ENCODE measurements around the gene SNCAIP. TPM values are rescaled to one million over a fixed set of nuclear protein-coding genes. Genes with fewer than 3 reads are reported as not detected.

SNCAIP gene
- total RNA-seq, 1 experiment from 2014 or later: not detected

DNA sequence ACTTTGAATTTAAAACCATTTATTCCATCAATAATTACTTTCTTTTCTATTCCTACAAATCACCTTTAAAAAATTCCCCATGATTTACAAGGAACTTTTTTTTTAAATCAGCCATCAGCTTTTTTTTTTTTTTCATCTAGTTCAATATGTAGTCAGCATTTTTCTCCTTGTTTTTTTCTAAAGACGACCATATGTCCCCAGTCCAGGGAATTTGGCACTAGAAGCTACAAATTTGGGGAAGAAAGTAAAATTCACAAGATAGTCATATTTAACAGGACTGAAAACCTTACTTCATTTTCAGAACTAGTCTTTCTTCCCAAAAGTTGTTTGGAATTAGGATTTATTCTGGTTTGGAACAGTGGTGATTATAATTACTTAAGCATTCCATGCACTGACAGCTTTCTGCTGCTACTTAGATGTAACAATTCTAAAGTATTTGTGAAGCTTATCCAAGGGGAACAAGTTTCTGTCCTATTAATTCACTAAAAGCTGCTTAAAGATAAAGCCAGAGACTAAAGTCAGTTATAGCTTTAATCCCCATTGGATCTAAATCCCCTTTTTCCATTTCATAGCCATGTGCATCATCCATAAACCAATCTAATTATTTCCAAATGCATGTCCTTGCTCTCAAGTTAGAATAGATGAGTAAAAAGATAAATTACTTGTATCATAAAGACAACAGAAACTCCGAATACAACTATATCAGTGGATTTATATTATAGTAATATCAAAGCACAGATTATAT lies 7.4 kb upstream of the SNCAIP start:
- no peak for DNase-seq (ENCODE audit: low read depth, low spot score)
- CTCF ChIA-PET: no interaction called here
- Histone ChIP-seq H3K27me3 (ENCODE audit: control insufficient read depth, insufficient read depth, low read length) (peaks cover 10% of the 10 kb centered on the region), H3K4me1 (ENCODE audit: control insufficient read depth, insufficient read depth, low read length) (no peaks in the 10 kb centered on the region), H3K36me3 (ENCODE audit: control insufficient read depth, insufficient read depth, low read length) (no peaks in the 10 kb centered on the region), H3K4me3 (ENCODE audit: low read depth in 2 of 2, low read length in 2 of 2) (no peak overlapping the region), H3K27ac (ENCODE audit: low read length) (no peak overlapping the region), H3K9me3 (ENCODE audit: control insufficient read depth, insufficient read depth, low read depth, low read length) (no peaks in the 10 kb centered on the region)
- no TSS peak for BruUV-seq (replicated peaks)
- POLR2A ChIA-PET: interaction anchor here (0.6 kb wide), 1 partner anchor 19 kb away, joined by 3 read pairs; no protein-coding TSS in a partner anchor
- in situ Hi-C loops (cut with HindIII; ENCODE audit: low pct_unique_long_range_greater_than_20kb, low sequenced_read_pairs) (no loop called here), intact Hi-C loops (cut with micrococcal nuclease; ENCODE audit: unreplicated experiment) (no loop called here)
- TF ChIP-seq REST (IDR thresholded peaks at IDR 0.05; ENCODE audit: insufficient read depth in 1 of 2, low read depth in 2 of 2, low read length in 1 of 2) (no peak), SIN3A (IDR thresholded peaks at IDR 0.05; ENCODE audit: borderline replicate concordance, insufficient read depth, low read depth, low read length) (no peak), POLR2AphosphoS5 (IDR thresholded peaks at IDR 0.05; ENCODE audit: low read depth, low read length) (no peak), TCF7L2 (IDR thresholded peaks at IDR 0.05; ENCODE audit: low read depth, low read length) (no peak)
- TF ChIP-seq, protein P1, sequence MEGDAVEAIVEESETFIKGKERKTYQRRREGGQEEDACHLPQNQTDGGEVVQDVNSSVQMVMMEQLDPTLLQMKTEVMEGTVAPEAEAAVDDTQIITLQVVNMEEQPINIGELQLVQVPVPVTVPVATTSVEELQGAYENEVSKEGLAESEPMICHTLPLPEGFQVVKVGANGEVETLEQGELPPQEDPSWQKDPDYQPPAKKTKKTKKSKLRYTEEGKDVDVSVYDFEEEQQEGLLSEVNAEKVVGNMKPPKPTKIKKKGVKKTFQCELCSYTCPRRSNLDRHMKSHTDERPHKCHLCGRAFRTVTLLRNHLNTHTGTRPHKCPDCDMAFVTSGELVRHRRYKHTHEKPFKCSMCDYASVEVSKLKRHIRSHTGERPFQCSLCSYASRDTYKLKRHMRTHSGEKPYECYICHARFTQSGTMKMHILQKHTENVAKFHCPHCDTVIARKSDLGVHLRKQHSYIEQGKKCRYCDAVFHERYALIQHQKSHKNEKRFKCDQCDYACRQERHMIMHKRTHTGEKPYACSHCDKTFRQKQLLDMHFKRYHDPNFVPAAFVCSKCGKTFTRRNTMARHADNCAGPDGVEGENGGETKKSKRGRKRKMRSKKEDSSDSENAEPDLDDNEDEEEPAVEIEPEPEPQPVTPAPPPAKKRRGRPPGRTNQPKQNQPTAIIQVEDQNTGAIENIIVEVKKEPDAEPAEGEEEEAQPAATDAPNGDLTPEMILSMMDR (IDR thresholded peaks at IDR 0.05): no peak
- ATAC-seq: no peak

- BruUV-seq (replicated peaks): no TSS peak
- ChIA-PET CTCF (no interaction called here), POLR2A (no interaction called here)
- no peaks in the 10 kb centered on the region for H3K4me1 ChIP-seq (ENCODE audit: control insufficient read depth, insufficient read depth, low read length)
- ATAC-seq: no peak
- DNase-seq (ENCODE audit: low read depth, low spot score): no peak
- TF ChIP-seq REST (IDR thresholded peaks at IDR 0.05; ENCODE audit: insufficient read depth in 1 of 2, low read depth in 2 of 2, low read length in 1 of 2): no peak
- no peak for TF ChIP-seq POLR2AphosphoS5 (IDR thresholded peaks at IDR 0.05; ENCODE audit: low read depth, low read length)
- no peak for TF ChIP-seq SIN3A (IDR thresholded peaks at IDR 0.05; ENCODE audit: borderline replicate concordance, insufficient read depth, low read depth, low read length)
- TF ChIP-seq, protein P1 (IDR thresholded peaks at IDR 0.05): no peak
- no peak for TF ChIP-seq TCF7L2 (IDR thresholded peaks at IDR 0.05; ENCODE audit: low read depth, low read length)
- peaks cover 20% of the 10 kb centered on the region for H3K27me3 ChIP-seq (ENCODE audit: control insufficient read depth, insufficient read depth, low read length)
- in situ Hi-C loops (cut with HindIII; ENCODE audit: low pct_unique_long_range_greater_than_20kb, low sequenced_read_pairs): no loop called here
- H3K36me3 ChIP-seq (ENCODE audit: control insufficient read depth, insufficient read depth, low read length): no peaks in the 10 kb centered on the region
- H3K9me3 ChIP-seq (ENCODE audit: control insufficient read depth, insufficient read depth, low read depth, low read length): no peaks in the 10 kb centered on the region
- intact Hi-C loops (cut with micrococcal nuclease; ENCODE audit: unreplicated experiment): no loop called here
- H3K4me3 ChIP-seq (ENCODE audit: low read depth in 2 of 2, low read length in 2 of 2): no peak overlapping the region
- no peak overlapping the region for H3K27ac ChIP-seq (ENCODE audit: low read length)
These were observed 5.6 kb upstream of the SNCAIP start for GRCh38 chr5:122306461-122306860.
